ENCODE data around the gene UGT2B28.
"Not testable (repeated sequence)": the region's sequence is repeated elsewhere in the genome, so short reads cannot be mapped to it uniquely, and the experiment has no call there.

Gene UGT2B28

GRCh38 chr4:69280081-69280480 lies at the start of gene UGT2B28:
Gene UGT2B28, plus strand, starts transcription at chr4:69280475. Its CDS starts 26 bp downstream, at chr4:69280501.
- not testable (repeated sequence) for DNase-seq (ENCODE audit: low read depth)

GRCh38 chr4:69239092-69239491 lies 41.2 kb upstream of the UGT2B28 start:
- DNase-seq (ENCODE audit: low read depth): no peak

- DNase-seq (ENCODE audit: low read depth): no peak
Measured at GRCh38 chr4:69239557-69240168, 40.6 kb upstream of the UGT2B28 start.

- DNase-seq (ENCODE audit: low read depth): not testable (repeated sequence)
Measured at GRCh38 chr4:69240787-69241186, 39.5 kb upstream of the UGT2B28 start.

GRCh38 chr4:69241746-69242145 lies 38.5 kb upstream of the UGT2B28 start:
- DNase-seq (ENCODE audit: low read depth): not testable (repeated sequence)

- not testable (repeated sequence) for DNase-seq (ENCODE audit: low read depth)
Measured at GRCh38 chr4:69242562-69243240, 37.6 kb upstream of the UGT2B28 start.

GRCh38 chr4:69250884-69251283 lies 29.4 kb upstream of the UGT2B28 start:
- DNase-seq (ENCODE audit: low read depth): not testable (repeated sequence)

GRCh38 chr4:69253147-69253772 lies 27.0 kb upstream of the UGT2B28 start:
- DNase-seq (ENCODE audit: low read depth): not testable (repeated sequence)

GRCh38 chr4:69268612-69269011 lies 11.7 kb upstream of the UGT2B28 start:
- not testable (repeated sequence) for DNase-seq (ENCODE audit: low read depth)

GRCh38 chr4:69296356-69296755 lies 16.1 kb downstream of the UGT2B28 start:
- DNase-seq (ENCODE audit: low read depth): not testable (repeated sequence)

GRCh38 chr4:69308426-69309033 lies 28.3 kb downstream of the UGT2B28 start:
- not testable (repeated sequence) for DNase-seq (ENCODE audit: low read depth)

- not testable (repeated sequence) for DNase-seq (ENCODE audit: low read depth)
Measured at GRCh38 chr4:69309549-69310076, 29.3 kb downstream of the UGT2B28 start.

- DNase-seq (ENCODE audit: low read depth): not testable (repeated sequence)
Measured at GRCh38 chr4:69310262-69310661, 30.0 kb downstream of the UGT2B28 start.

- not testable (repeated sequence) for DNase-seq (ENCODE audit: low read depth)
Measured at GRCh38 chr4:69317669-69318298, 37.5 kb downstream of the UGT2B28 start.

- no peak for DNase-seq (ENCODE audit: low read depth)
Measured at GRCh38 chr4:69321153-69321729, 41.0 kb downstream of the UGT2B28 start.

GRCh38 chr4:69322055-69322454 lies 41.8 kb downstream of the UGT2B28 start:
- DNase-seq (ENCODE audit: low read depth): no peak

GRCh38 chr4:69323284-69323683 lies 43.0 kb downstream of the UGT2B28 start:
- DNase-seq (ENCODE audit: low read depth): no peak

GRCh38 chr4:69330345-69331047 lies 50.2 kb downstream of the UGT2B28 start:
- DNase-seq (ENCODE audit: low read depth): no peak

- DNase-seq (ENCODE audit: low read depth): not testable (repeated sequence)
Measured at GRCh38 chr4:69331304-69331703, 51.0 kb downstream of the UGT2B28 start.

- DNase-seq (ENCODE audit: low read depth): not testable (repeated sequence)
Measured at GRCh38 chr4:69335485-69335884, 55.2 kb downstream of the UGT2B28 start.

GRCh38 chr4:69343114-69343513 lies 62.8 kb downstream of the UGT2B28 start:
- not testable (repeated sequence) for DNase-seq (ENCODE audit: low read depth)
